Measurements from ENCODE around the gene TH.
A peak's percentile ranks its signal among the peaks of the same experiment; 100 is the strongest.

TH gene

GRCh38 chr11:2139621-2140337, 31.8 kb downstream of the TH start:
- no peak for DNase-seq

- no peak for DNase-seq
Measured at GRCh38 chr11:2139123-2139521, 32.5 kb downstream of the TH start, which contains the start of gene IGF2. Gene IGF2, minus strand, starts transcription at chr11:2139389. Its CDS starts 3,866 bp downstream, at chr11:2135523.

GRCh38 chr11:2138431-2139122, 33.0 kb downstream of the TH start:
- DNase-seq, result peak; percentile 24

GRCh38 chr11:2138068-2138430, 33.6 kb downstream of the TH start:
- DNase-seq, result no peak

GRCh38 chr11:2137202-2138067, 34.2 kb downstream of the TH start:
- no peak for DNase-seq

GRCh38 chr11:2136952-2137201, 34.7 kb downstream of the TH start:
- DNase-seq, result no peak

- DNase-seq, result no peak
Measured at GRCh38 chr11:2136209-2136951, 35.2 kb downstream of the TH start.

- DNase-seq, result no peak
Measured at GRCh38 chr11:2135648-2136201, 35.9 kb downstream of the TH start.

- no peak for DNase-seq
Measured at GRCh38 chr11:2135018-2135569, 36.5 kb downstream of the TH start.

- DNase-seq, result no peak
Measured at GRCh38 chr11:2134022-2135010, 37.3 kb downstream of the TH start.

- DNase-seq, result no peak
Measured at GRCh38 chr11:2133241-2134021, 38.2 kb downstream of the TH start.

- DNase-seq, result no peak
Measured at GRCh38 chr11:2132874-2133240, 38.8 kb downstream of the TH start.

GRCh38 chr11:2132246-2132645, 39.4 kb downstream of the TH start:
- DNase-seq, result no peak

GRCh38 chr11:2131371-2132236, 40.0 kb downstream of the TH start:
- DNase-seq, result no peak

GRCh38 chr11:2130881-2131352, 40.7 kb downstream of the TH start:
- DNase-seq, result no peak

GRCh38 chr11:2129699-2130366, 41.8 kb downstream of the TH start:
- DNase-seq, result no peak

GRCh38 chr11:2129308-2129698, 42.3 kb downstream of the TH start:
- DNase-seq, result no peak

GRCh38 chr11:2128511-2129307, 42.9 kb downstream of the TH start:
- DNase-seq, result no peak

Data from stimulated activated CD4-positive, alpha-beta T cell treated with anti-CD3 and anti-CD28 coated beads, Interleukin-4, amount 100 ng/mL, for 24 hours (primary cell).